Trophoblast cell (in vitro differentiated cells and primary cell): ENCODE results near the gene KRTAP12-1.

Experiments
- DNase-seq, 2 donors: peaks; one replicate each; pipeline ENCODE4 v3.0.0-alpha.2; 2016
- H2AFZ ChIP-seq: 2 replicates; pipeline ENCODE4 v1.6.1; 2013; ENCODE audit warnings: low read length, moderate library complexity, mild to moderate bottlenecking; ENCODE audit not compliant: insufficient read depth, poor library complexity
- H2AK5ac ChIP-seq: 2 replicates; pipeline ENCODE4 v1.6.1; 2013; ENCODE audit warnings: mild to moderate bottlenecking, low read length
- H2BK120ac ChIP-seq: 2 replicates; pipeline ENCODE4 v1.6.1; 2013; ENCODE audit warnings: low read length, mild to moderate bottlenecking, moderate library complexity; ENCODE audit not compliant: insufficient read depth, poor library complexity
- H2BK12ac ChIP-seq: 2 replicates; pipeline ENCODE4 v1.6.1; 2013; ENCODE audit warnings: mild to moderate bottlenecking, low read length, moderate library complexity
- H2BK5ac ChIP-seq: 2 replicates; pipeline ENCODE4 v1.6.1; 2013; ENCODE audit warnings: low read length, low read depth, moderate library complexity, mild to moderate bottlenecking; ENCODE audit not compliant: poor library complexity
- H3K14ac ChIP-seq: 2 replicates; pipeline ENCODE4 v1.6.1; 2013; ENCODE audit warnings: mild to moderate bottlenecking, low read length
- H3K18ac ChIP-seq: 2 replicates; pipeline ENCODE4 v1.6.1; 2013; ENCODE audit warnings: mild to moderate bottlenecking, low read length
- H3K23ac ChIP-seq: 2 replicates; pipeline ENCODE4 v1.6.1; 2013; ENCODE audit warnings: low read length
- H3K27ac ChIP-seq: 2 replicates; pipeline ENCODE4 v1.5.1; 2013; ENCODE audit warnings: low read depth, mild to moderate bottlenecking, inconsistent platforms, low read length, moderate library complexity
- H3K27me3 ChIP-seq: 2 replicates; pipeline ENCODE4 v1.6.1; 2013; ENCODE audit warnings: inconsistent platforms, mild to moderate bottlenecking, low read length, moderate library complexity; ENCODE audit not compliant: insufficient read depth
- H3K36me3 ChIP-seq, 2 experiments: 1 replicate in 1 of 2; 2 replicates in 1 of 2; pipeline ENCODE4 v1.6.1; 2013; ENCODE audit warnings: low read length in 2 of 2, mild to moderate bottlenecking in 2 of 2, moderate library complexity in 1 of 2; ENCODE audit not compliant: insufficient read depth in 2 of 2, control insufficient read depth in 1 of 2
- H3K4ac ChIP-seq: 2 replicates; pipeline ENCODE4 v1.6.1; 2013; ENCODE audit warnings: low read depth, mild to moderate bottlenecking, low read length, moderate library complexity
- H3K4me1 ChIP-seq, 2 experiments: 1 replicate in 1 of 2; 2 replicates in 1 of 2; pipeline ENCODE4 v1.6.1; 2013; ENCODE audit warnings: low read length in 2 of 2, mild to moderate bottlenecking in 2 of 2, moderate library complexity in 1 of 2; ENCODE audit not compliant: insufficient read depth in 2 of 2, control insufficient read depth in 1 of 2
- H3K4me2 ChIP-seq: 2 replicates; pipeline ENCODE4 v1.6.1; 2013; ENCODE audit warnings: inconsistent platforms, mild to moderate bottlenecking, low read length, moderate library complexity
- H3K4me3 ChIP-seq: 2 replicates; pipeline ENCODE4 v1.5.1; 2013; ENCODE audit warnings: mild to moderate bottlenecking, low read depth, low read length, inconsistent platforms
- H3K79me1 ChIP-seq: one replicate; pipeline ENCODE4 v1.6.1; 2013; ENCODE audit warnings: low read length
- H3K79me2 ChIP-seq: 2 replicates; pipeline ENCODE4 v1.6.1; 2013; ENCODE audit warnings: low read length, mild to moderate bottlenecking; ENCODE audit not compliant: control insufficient read depth, insufficient read depth, poor library complexity
- H3K9ac ChIP-seq: 2 replicates; pipeline ENCODE4 v1.6.1; 2013; ENCODE audit warnings: mild to moderate bottlenecking, low read length
- H3K9me3 ChIP-seq: 2 replicates; pipeline ENCODE4 v1.6.1; 2013; ENCODE audit warnings: low read depth, mild to moderate bottlenecking, control low read depth, inconsistent platforms, low read length; ENCODE audit not compliant: insufficient read depth
- H4K12ac ChIP-seq: 2 replicates; pipeline ENCODE4 v1.6.1; 2013; ENCODE audit warnings: low read depth, mild to moderate bottlenecking, low read length, moderate library complexity
- H4K8ac ChIP-seq: 2 replicates; pipeline ENCODE4 v1.6.1; 2013; ENCODE audit warnings: low read depth, mild to moderate bottlenecking, low read length, moderate library complexity
- H4K91ac ChIP-seq: one replicate; pipeline ENCODE4 v1.6.1; 2013; ENCODE audit warnings: low read depth, mild to moderate bottlenecking, low read length, moderate library complexity
- WGBS: extraction: QIAGEN DNeasy Blood & Tissue Kit; methylation state at CpG from one replicate; pipeline ENCODE4 v1.1.7; 2013; ENCODE audit warnings: missing lambda C conversion rate; ENCODE audit not compliant: insufficient read length, insufficient coverage; ENCODE audit errors: extremely low coverage; 5-methylcytosine and 5-hydroxymethylcytosine counted together

KRTAP12-1 gene

DNA sequence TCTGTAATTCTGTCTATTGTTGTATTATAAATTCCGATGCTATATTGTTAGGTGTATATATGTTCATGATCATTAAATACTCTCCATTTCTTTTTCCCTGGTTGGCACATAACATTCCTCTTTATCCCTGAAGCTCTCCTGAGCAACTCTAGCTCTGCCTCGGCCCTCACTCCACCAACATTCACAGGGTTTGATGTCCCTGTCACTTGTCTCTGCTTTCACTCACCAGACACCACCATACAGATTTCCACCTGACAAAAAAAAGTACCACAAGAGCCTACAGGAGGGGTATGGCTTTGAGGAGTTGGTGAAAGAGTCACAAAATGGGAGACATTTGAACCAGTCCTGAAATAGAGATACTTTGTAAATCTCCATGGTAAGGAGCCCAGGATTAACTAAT lies 38.2 kb upstream of the KRTAP12-1 start:
- Histone ChIP-seq H3K9me3 (peaks cover 4% of the 10 kb centered on the region), H3K18ac (no peak overlapping the region), H4K8ac (no peak overlapping the region), H3K27ac (no peak overlapping the region), H3K9ac (no peak overlapping the region), H3K79me1 (no peaks in the 10 kb centered on the region), H3K14ac (no peak overlapping the region), H3K36me3 (no peaks in the 10 kb centered on the region), H3K4me1 (peaks cover 0 to 8% of the 10 kb centered on the region in 2 experiments), H3K4me3 (no peak overlapping the region), H3K4ac (no peak overlapping the region), H2BK12ac (no peak overlapping the region), H3K4me2 (no peak overlapping the region), H2AK5ac (no peak overlapping the region), H2AFZ (no peak overlapping the region), H2BK5ac (no peak overlapping the region), H4K12ac (no peak overlapping the region), H2BK120ac (no peak overlapping the region), H3K79me2 (no peaks in the 10 kb centered on the region), H3K23ac (no peak overlapping the region), H4K91ac (no peak overlapping the region), H3K27me3 (no peaks in the 10 kb centered on the region)
- no CpG with 5 or more reads among the region's 2 CpGs for WGBS
- no peak for DNase-seq

DNA sequence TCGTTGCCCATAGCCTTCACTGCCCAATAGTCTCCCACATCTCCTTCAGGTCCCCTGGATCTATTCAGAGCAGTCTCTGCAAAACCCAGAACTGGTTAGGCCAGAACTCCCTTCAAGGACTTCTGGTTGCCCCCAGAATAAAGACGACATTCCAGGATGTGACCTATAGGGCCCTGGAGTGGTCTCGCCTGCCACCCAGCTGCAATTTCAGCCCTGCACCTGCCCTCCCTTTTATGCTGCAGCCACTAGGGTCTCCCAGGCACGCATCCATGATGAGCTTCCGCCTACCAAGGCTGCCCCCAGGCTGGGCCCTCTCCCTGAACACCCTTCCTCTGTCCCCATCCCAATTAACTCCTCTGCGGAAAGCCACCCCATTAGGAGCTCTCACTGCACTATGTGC lies 36.6 kb upstream of the KRTAP12-1 start:
- Histone ChIP-seq H3K9ac (no peak overlapping the region), H3K9me3 (peaks cover under 1% of the 10 kb centered on the region), H3K4ac (no peak overlapping the region), H2BK120ac (no peak overlapping the region), H4K12ac (no peak overlapping the region), H3K23ac (no peak overlapping the region), H3K27ac (no peak overlapping the region), H2AFZ (no peak overlapping the region), H3K79me2 (no peaks in the 10 kb centered on the region), H3K4me2 (no peak overlapping the region), H3K79me1 (no peaks in the 10 kb centered on the region), H3K4me1 (peaks cover 0 to 6% of the 10 kb centered on the region in 2 experiments), H2BK5ac (no peak overlapping the region), H3K14ac (no peak overlapping the region), H4K91ac (no peak overlapping the region), H2BK12ac (no peak overlapping the region), H4K8ac (no peak overlapping the region), H3K27me3 (no peaks in the 10 kb centered on the region), H3K4me3 (no peak overlapping the region), H2AK5ac (no peak overlapping the region), H3K18ac (no peak overlapping the region), H3K36me3 (no peaks in the 10 kb centered on the region)
- DNase-seq = no peak
- WGBS = no CpG with 5 or more reads among the region's 6 CpGs

DNA sequence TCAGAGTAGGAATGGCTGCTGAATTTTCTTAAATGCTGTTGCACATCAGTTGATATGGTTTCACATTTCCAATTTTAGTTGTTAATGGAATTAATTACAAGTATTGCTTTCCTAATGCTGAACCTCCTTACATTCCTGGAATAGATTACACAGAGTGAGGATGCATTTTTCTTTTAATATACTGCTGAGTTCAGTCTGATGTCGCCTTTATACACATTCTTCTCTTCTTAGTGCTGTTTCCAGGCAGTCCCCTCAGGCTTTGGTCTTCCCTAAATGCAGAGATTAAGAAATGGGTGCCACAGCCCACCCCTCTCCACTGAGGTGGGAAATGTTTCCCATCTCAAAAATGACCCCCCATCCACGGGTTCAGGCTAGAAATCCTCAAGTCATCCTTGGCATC lies 36.1 kb upstream of the KRTAP12-1 start:
- H4K8ac ChIP-seq = no peak overlapping the region
- no peak overlapping the region for H3K27ac ChIP-seq
- no peak overlapping the region for H3K18ac ChIP-seq
- H2AFZ ChIP-seq = no peak overlapping the region
- no peak for DNase-seq
- no peak overlapping the region for H4K12ac ChIP-seq
- H2AK5ac ChIP-seq = no peak overlapping the region
- no peaks in the 10 kb centered on the region for H3K79me2 ChIP-seq
- H3K9ac ChIP-seq = no peak overlapping the region
- H3K23ac ChIP-seq = no peak overlapping the region
- H3K4me3 ChIP-seq = no peak overlapping the region
- no peak overlapping the region for H2BK12ac ChIP-seq
- H3K79me1 ChIP-seq = no peaks in the 10 kb centered on the region
- H2BK5ac ChIP-seq = no peak overlapping the region
- no peak overlapping the region for H2BK120ac ChIP-seq
- H3K4me2 ChIP-seq = no peak overlapping the region
- H3K9me3 ChIP-seq = no peaks in the 10 kb centered on the region
- no peak overlapping the region for H3K4ac ChIP-seq
- no peak overlapping the region for H3K14ac ChIP-seq
- H4K91ac ChIP-seq = no peak overlapping the region
- WGBS = no CpG with 5 or more reads among the region's 2 CpGs
- H3K4me1 ChIP-seq = peaks cover 0 to 1% of the 10 kb centered on the region in 2 experiments
- peaks cover 3% of the 10 kb centered on the region for H3K27me3 ChIP-seq
- no peaks in the 10 kb centered on the region for H3K36me3 ChIP-seq

DNA sequence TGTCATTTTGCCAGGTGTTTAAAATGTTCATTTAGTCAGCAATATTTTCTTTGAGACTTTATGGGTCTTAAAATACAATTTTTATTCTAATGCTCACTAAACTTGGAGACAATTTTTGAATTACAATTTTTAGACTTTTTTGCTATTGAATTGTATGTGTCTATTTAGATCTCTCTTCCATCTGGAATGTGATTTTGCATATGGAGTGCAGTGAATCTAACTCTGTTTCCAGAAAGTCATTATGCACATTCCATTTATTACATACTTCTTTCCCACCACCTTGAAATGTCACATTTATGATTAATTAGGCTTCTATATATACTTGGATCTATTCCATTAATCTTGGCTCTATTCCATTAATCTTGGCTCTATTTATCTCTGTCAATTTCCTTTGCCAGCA lies 35.0 kb upstream of the KRTAP12-1 start:
- H4K8ac ChIP-seq = no peak overlapping the region
- peaks cover 14% of the 10 kb centered on the region for H3K27me3 ChIP-seq
- no peak overlapping the region for H3K4me3 ChIP-seq
- H3K23ac ChIP-seq = no peak overlapping the region
- no peak overlapping the region for H3K4ac ChIP-seq
- H3K36me3 ChIP-seq = no peaks in the 10 kb centered on the region
- no peak overlapping the region for H3K4me2 ChIP-seq
- H3K79me1 ChIP-seq = no peaks in the 10 kb centered on the region
- H3K9ac ChIP-seq = no peak overlapping the region
- H2BK12ac ChIP-seq = no peak overlapping the region
- no peak overlapping the region for H2BK120ac ChIP-seq
- H3K18ac ChIP-seq = no peak overlapping the region
- no peak overlapping the region for H4K12ac ChIP-seq
- H3K27ac ChIP-seq = no peak overlapping the region
- no peak for DNase-seq
- no peaks in the 10 kb centered on the region for H3K79me2 ChIP-seq
- H2AFZ ChIP-seq = no peak overlapping the region
- H2AK5ac ChIP-seq = no peak overlapping the region
- H3K9me3 ChIP-seq = no peaks in the 10 kb centered on the region
- H4K91ac ChIP-seq = no peak overlapping the region
- H3K14ac ChIP-seq = no peak overlapping the region
- no peak overlapping the region for H2BK5ac ChIP-seq
- H3K4me1 ChIP-seq = no peaks in the 10 kb centered on the region
